Measurements from ENCODE around the gene SNAI3. TPM values are rescaled to one million over a fixed set of nuclear protein-coding genes. Genes with fewer than 3 reads are reported as not detected.

Gene SNAI3
- total and polyA plus RNA-seq, 9 of the 15 experiments (the other 6 are each of a cell fraction or from before 2014, with no cell fraction given): 0.04 to 4.1 (median 0.80) TPM; not detected in 1

GRCh38 chr16:88628512-88628974 lies 57.8 kb downstream of the SNAI3 start:
- peak overlapping the region; percentile 38 to 65; a peak in 3 of 4 replicates for H3K9ac ChIP-seq (ENCODE audit: insufficient read depth in 1 of 2, low read depth in 2 of 2, low read length in 2 of 2)
- ChIA-PET POLR2A (interaction anchor here (0.8 to 2.3 kb wide), 3 partner anchors 8 to 11 kb away, joined by 4 to 12 read pairs (median 7); partner anchors contain the start of gene IL17C), CTCF (ENCODE audit: low intra/inter-chr PET ratio) (no interaction called here)
- no peak overlapping the region for H3K4me3 ChIP-seq
- FAIRE-seq (peak; percentile 97), DNase-seq (ENCODE audit: extremely low read depth in 1 of 4, low spot score in 3 of 4) (peak; percentile 77 to 90 (median 87)), ATAC-seq (peak; percentile 97)
- H3K27ac ChIP-seq (ENCODE audit: extremely low read depth, low read depth, low read length): peak overlapping the region; percentile 73
- intact Hi-C loops (cut with micrococcal nuclease) (loop anchor here (5.0 kb wide), 1 partner anchor 59 kb away; the partner anchor contains the start of gene SNAI3), in situ Hi-C loops (cut with MboI) (no loop called here)
- 0 out of 2 replicates have a peak, but pooled peaks cover 6% of the 10 kb centered on the region for H4K20me1 ChIP-seq (replicated peaks; ENCODE audit: control insufficient read depth, insufficient read depth, low read length)
- BruUV-seq (replicated peaks): no TSS peak
- peak overlapping the region; percentile 61 for H2AFZ ChIP-seq (ENCODE audit: low read depth, low read length)
- H3K27me3 ChIP-seq (ENCODE audit: control insufficient read depth in 2 of 2, insufficient read depth in 2 of 2, low read length in 2 of 2): no peaks in the 10 kb centered on the region
- H3K9me3 ChIP-seq (replicated peaks; ENCODE audit: control insufficient read depth, insufficient read depth, low read depth, low read length): no peaks in the 10 kb centered on the region
- WGBS (ENCODE audit: insufficient coverage, low coverage, missing lambda C conversion rate): 38% methylated on average over 12 of the region's 12 CpGs
- peak overlapping the region; percentile 24; the same call in 1 of the 2 replicates for H3K4me2 ChIP-seq (ENCODE audit: insufficient read depth, low read length)
- H3K79me2 ChIP-seq (ENCODE audit: control insufficient read depth, insufficient read depth, low read length): no peaks in the 10 kb centered on the region
- H3K36me3 ChIP-seq (ENCODE audit: control insufficient read depth, insufficient read depth, low read length): peaks cover 94% of the 10 kb centered on the region
- H3K9me1 ChIP-seq (ENCODE audit: control insufficient read depth, insufficient read depth, low read length): no peaks in the 10 kb centered on the region
- H3K4me1 ChIP-seq (replicated peaks in 1 of 2; ENCODE audit: control insufficient read depth in 2 of 2, insufficient read depth in 2 of 2, low read length in 2 of 2): peaks cover 10 to 56% of the 10 kb centered on the region in 2 experiments; a peak in 4 of 5 replicates
- no peak for TF ChIP-seq MEIS2 (IDR thresholded peaks at IDR 0.05; ENCODE audit: partially characterized antibody)
- TF ChIP-seq ATF2 (CRISPR knock-in tag; IDR thresholded peaks at IDR 0.05): no peak
- no peak for TF ChIP-seq PTTG1 (tag; IDR thresholded peaks at IDR 0.05; ENCODE audit: low read depth)
- TF ChIP-seq HCFC1 (IDR thresholded peaks at IDR 0.05; ENCODE audit: low read depth, low read length): peak; percentile 69
- peak; percentile 59; the same call in 1 of the 2 replicates for TF ChIP-seq ATF7 (IDR thresholded peaks at IDR 0.05)
- peak; percentile 34 to 65; a peak in 3 of 4 replicates for TF ChIP-seq RAD21 (CRISPR knock-in tag; conservative IDR thresholded peaks at IDR 0.05 in 1 of 2, IDR thresholded peaks at IDR 0.05 in 1 of 2)
- TF ChIP-seq SMAD2 (IDR thresholded peaks at IDR 0.05; ENCODE audit: low read depth, low read length): no peak
- TF ChIP-seq ZKSCAN3 (CRISPR knock-in tag; IDR thresholded peaks at IDR 0.05): no peak
- TF ChIP-seq ID3 (CRISPR knock-in tag; IDR thresholded peaks at IDR 0.05): no peak
- peak; percentile 59; the same call in 1 of the 2 replicates for TF ChIP-seq ID3 (tag; IDR thresholded peaks at IDR 0.05)
- peak; percentile 35; the same call in 1 of the 2 replicates for TF ChIP-seq PHF8 (IDR thresholded peaks at IDR 0.05; ENCODE audit: borderline replicate concordance, low read length)
- no peak for TF ChIP-seq PURB (CRISPR knock-in tag; IDR thresholded peaks at IDR 0.05; ENCODE audit: low read depth)
- peak; percentile 96 for TF ChIP-seq TFAP4 (CRISPR knock-in tag; IDR thresholded peaks at IDR 0.05; ENCODE audit: borderline replicate concordance)
- no peak for TF ChIP-seq SIRT6 (IDR thresholded peaks at IDR 0.05; ENCODE audit: low read depth, low read length)
- TF ChIP-seq JUND (IDR thresholded peaks at IDR 0.05; ENCODE audit: borderline replicate concordance, low read depth, low read length): peak; percentile 70
- no peak; the same call in 2 of the 3 replicates for TF ChIP-seq JUND (tag; IDR thresholded peaks at IDR 0.05; ENCODE audit: borderline replicate concordance, low read depth, low read length)
- 0 out of 4 replicates have a peak, but pooled peaks of 1 of the 2 experiments have one; percentile 25 for TF ChIP-seq ARNT (IDR thresholded peaks at IDR 0.05)
- TF ChIP-seq KLF16 (IDR thresholded peaks at IDR 0.05): no peak
- TF ChIP-seq SAFB2 (IDR thresholded peaks at IDR 0.05; ENCODE audit: borderline replicate concordance, low read depth, low read length, severe bottlenecking): no peak
- TF ChIP-seq CBFB (CRISPR knock-in tag; IDR thresholded peaks at IDR 0.05): no peak

All from K562 (cell line).